ENCODE measurements around the gene ATG7.
"Not testable (repeated sequence)": the region's sequence is repeated elsewhere in the genome, so short reads cannot be mapped to it uniquely, and the experiment has no call there.

Gene ATG7

GRCh38 chr3:11459186-11459824, 187.1 kb downstream of the ATG7 start:
- TF ChIP-seq, protein P1, sequence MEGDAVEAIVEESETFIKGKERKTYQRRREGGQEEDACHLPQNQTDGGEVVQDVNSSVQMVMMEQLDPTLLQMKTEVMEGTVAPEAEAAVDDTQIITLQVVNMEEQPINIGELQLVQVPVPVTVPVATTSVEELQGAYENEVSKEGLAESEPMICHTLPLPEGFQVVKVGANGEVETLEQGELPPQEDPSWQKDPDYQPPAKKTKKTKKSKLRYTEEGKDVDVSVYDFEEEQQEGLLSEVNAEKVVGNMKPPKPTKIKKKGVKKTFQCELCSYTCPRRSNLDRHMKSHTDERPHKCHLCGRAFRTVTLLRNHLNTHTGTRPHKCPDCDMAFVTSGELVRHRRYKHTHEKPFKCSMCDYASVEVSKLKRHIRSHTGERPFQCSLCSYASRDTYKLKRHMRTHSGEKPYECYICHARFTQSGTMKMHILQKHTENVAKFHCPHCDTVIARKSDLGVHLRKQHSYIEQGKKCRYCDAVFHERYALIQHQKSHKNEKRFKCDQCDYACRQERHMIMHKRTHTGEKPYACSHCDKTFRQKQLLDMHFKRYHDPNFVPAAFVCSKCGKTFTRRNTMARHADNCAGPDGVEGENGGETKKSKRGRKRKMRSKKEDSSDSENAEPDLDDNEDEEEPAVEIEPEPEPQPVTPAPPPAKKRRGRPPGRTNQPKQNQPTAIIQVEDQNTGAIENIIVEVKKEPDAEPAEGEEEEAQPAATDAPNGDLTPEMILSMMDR (conservative IDR thresholded peaks at IDR 0.05), result no peak
- H3K27ac ChIP-seq, result no peak overlapping the region

- TF ChIP-seq, protein P1 (conservative IDR thresholded peaks at IDR 0.05), result no peak
- H3K27ac ChIP-seq, result no peak overlapping the region
These were observed 189.0 kb downstream of the ATG7 start for GRCh38 chr3:11461226-11461625.

GRCh38 chr3:11462673-11463072, 190.5 kb downstream of the ATG7 start:
- H3K27ac ChIP-seq, result not testable (repeated sequence)

- TF ChIP-seq, protein P1 (conservative IDR thresholded peaks at IDR 0.05), result no peak
- no peak overlapping the region for H3K27ac ChIP-seq
These were observed 191.4 kb downstream of the ATG7 start for GRCh38 chr3:11463591-11463990.

DNA sequence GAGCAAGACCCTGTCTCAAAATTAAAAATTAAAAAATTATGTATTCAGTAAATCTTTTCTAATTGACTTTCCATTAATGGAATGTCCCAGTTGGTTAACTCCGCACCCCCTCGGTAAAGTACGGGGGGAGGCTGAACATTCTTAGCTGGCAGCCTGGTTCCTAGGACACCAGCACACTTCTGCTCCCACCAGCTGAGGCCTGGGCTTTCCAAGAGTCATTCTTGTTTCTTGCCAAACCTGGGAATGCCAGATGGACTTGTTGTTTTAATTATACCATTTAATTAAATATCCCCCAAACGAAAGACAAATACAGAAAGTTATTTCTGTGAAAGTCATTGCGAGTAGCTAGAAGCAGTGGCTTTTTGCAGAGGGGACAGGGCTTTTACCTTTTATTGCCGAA, 192.2 kb downstream of the ATG7 start:
- no peak overlapping the region for H3K27ac ChIP-seq
- TF ChIP-seq, protein P1 (conservative IDR thresholded peaks at IDR 0.05), result no peak

DNA sequence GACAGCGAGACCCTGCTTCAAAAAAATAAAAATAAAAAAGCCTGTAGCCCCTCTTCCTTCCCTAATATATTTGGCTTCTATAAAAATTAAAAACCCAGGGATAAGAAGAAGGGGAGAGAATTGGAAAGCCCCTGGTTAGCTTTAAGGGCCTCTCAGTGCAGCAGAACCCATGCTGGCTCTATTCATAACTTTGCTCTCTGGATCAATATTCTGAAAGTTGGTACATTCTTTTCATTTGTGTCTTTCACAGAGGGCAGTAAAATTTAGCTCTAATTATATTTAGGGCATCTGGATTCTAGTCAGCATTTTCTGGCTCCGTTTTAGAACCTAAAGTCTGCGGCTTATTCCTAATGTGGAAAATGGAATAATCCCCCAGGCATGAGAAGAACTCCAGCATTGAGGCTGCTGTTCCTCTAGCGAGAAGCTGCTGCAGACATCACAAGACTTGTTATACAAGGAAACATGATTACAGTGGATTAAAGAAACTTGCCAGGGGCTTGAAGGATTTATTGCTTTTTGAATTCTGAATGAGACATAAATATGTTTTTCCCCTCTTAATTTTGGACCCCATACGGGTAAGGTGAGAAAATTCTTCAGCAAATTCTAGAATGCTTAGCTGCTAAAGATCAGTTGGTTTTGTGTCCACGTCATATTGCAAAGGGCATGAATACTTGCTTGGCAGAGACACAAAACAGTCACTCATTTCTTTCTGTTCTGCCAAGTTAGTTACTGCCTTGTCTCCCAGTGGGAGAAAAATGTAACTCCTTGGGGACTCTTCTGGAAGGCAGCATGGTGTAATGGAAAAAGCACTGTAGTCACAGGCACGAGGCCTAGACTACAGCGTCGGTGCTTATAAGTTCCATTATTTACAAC, 193.8 kb downstream of the ATG7 start:
- peak overlapping the region; percentile 6 for H3K27ac ChIP-seq
- TF ChIP-seq, protein P1 (conservative IDR thresholded peaks at IDR 0.05), result no peak

DNA sequence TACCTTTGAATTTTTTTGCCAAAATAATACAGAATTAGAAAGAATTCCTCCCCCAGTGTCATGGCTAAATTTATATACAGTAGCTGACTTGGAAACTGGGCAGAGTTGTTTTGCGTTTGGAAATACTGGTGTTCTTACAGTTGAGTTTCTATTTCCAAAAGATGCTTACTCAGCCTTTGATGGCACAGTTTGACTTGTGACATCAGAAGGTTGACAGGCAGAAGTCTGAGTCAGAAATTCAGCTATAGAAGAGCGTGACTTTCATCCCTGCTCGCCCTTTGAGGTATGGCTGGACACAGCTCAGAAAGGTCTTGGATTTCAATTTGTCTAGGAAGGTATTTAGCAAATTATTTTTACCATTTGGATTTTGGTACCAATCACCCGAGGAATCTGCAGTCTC, 195.7 kb downstream of the ATG7 start:
- TF ChIP-seq, protein P1 (conservative IDR thresholded peaks at IDR 0.05), result no peak

More for the DNA sequence above, 195.7 kb downstream of the ATG7 start:
- H3K27ac ChIP-seq, result no peak overlapping the region

Data from VCaP (cell line).